ENCODE data around the gene SLC4A4. TPM values are rescaled to one million over a fixed set of nuclear protein-coding genes. Genes with fewer than 3 reads are reported as not detected.
"Not testable (repeated sequence)": the region's sequence is repeated elsewhere in the genome, so short reads cannot be mapped to it uniquely, and the experiment has no call there.

The SLC4A4 gene
- total and polyA plus RNA-seq, 10 of the 15 experiments (the other 5 are each of a cell fraction or from before 2014, with no cell fraction given): 0.05 to 0.44 (median 0.18) TPM

GRCh38 chr4:71406459-71406963, 67.7 kb downstream of the SLC4A4 start (continued):
- no peak for TF ChIP-seq ELK1 (IDR thresholded peaks at IDR 0.05; ENCODE audit: low read depth, low read length)
- TF ChIP-seq PBX3 (IDR thresholded peaks at IDR 0.05; ENCODE audit: insufficient replicate concordance, low read depth, low read length): no peak
- no peak for TF ChIP-seq GABPA (IDR thresholded peaks at IDR 0.05; ENCODE audit: low read depth)
- no peak for TF ChIP-seq POLR2AphosphoS5 (IDR thresholded peaks at IDR 0.05; ENCODE audit: low read length)
- TF ChIP-seq CHD2 (IDR thresholded peaks at IDR 0.05; ENCODE audit: borderline replicate concordance, low read depth, low read length): no peak
- TF ChIP-seq CHD1 (IDR thresholded peaks at IDR 0.05; ENCODE audit: low read depth, low read length): no peak
- no peak for TF ChIP-seq SPI1 (IDR thresholded peaks at IDR 0.05; ENCODE audit: borderline replicate concordance, insufficient read depth, low read depth, low read length)

DNA sequence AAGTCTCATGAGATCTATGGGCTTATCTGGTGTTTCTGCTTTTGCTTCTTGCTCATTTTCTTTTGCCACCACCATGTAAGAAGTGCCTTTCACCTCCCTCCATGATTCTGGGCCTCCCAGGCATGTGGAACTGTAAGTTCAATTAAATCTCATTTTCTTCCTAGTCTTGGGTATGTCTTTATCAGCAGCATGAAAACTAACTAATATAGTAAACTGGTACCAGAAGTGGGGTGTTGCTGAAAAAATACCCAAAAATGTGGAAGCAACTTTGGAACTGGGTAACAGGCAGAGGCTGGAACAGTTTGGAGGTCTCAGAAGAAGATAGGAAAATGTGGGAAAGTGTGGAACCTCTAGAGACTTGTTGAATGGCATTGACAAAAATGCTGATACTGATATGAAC, 70.1 kb downstream of the SLC4A4 start:
- H3K4me2 ChIP-seq (ENCODE audit: control insufficient read depth, insufficient read depth); DNase-seq (ENCODE audit: low read depth, low spot score); H4K20me1 ChIP-seq (ENCODE audit: control insufficient read depth, insufficient read depth); SMC1A ChIA-PET (ENCODE audit: uncharacterized antibody, unreplicated experiment); ATAC-seq; H3K4me1 ChIP-seq (ENCODE audit: control insufficient read depth, insufficient read depth, low read length); H3K9me3 ChIP-seq (replicated peaks; ENCODE audit: control insufficient read depth, insufficient read depth, low read length); H3K27ac ChIP-seq (ENCODE audit: control insufficient read depth, insufficient read depth); intact Hi-C loops (cut with micrococcal nuclease; ENCODE audit: unreplicated experiment); H3K27me3 ChIP-seq (replicated peaks in 1 of 2; ENCODE audit: control insufficient read depth in 2 of 2, insufficient read depth in 2 of 2, low read length in 1 of 2); H3K9ac ChIP-seq (ENCODE audit: control insufficient read depth, insufficient read depth, low read length); RAD21 ChIA-PET (ENCODE audit: unreplicated experiment); H3K36me3 ChIP-seq (ENCODE audit: control insufficient read depth in 2 of 2, insufficient read depth in 2 of 2, low read length in 1 of 2); BruUV-seq (replicated peaks); in situ Hi-C loops (cut with MboI); H3K4me3 ChIP-seq; POLR2A ChIA-PET; CTCF ChIA-PET; H3K79me2 ChIP-seq (ENCODE audit: control insufficient read depth, insufficient read depth, low read length); H2AFZ ChIP-seq (ENCODE audit: control insufficient read depth, low read depth, low read length); FAIRE-seq: not testable (repeated sequence)

All from GM12878 (cell line).